GM12878 (cell line): Measurements from ENCODE around the gene CIB2. TPM values are rescaled to one million over a fixed set of nuclear protein-coding genes. Genes with fewer than 3 reads are reported as not detected.

Experiments
- DPF2 ChIP-seq: fragments of 450-650 bp; IDR thresholded peaks from 2 replicates; pipeline ENCODE4 v1.6.1; 2017; ENCODE audit warnings: mild to moderate bottlenecking
- HDGF ChIP-seq: fragments of 450-650 bp; IDR thresholded peaks from 2 replicates; pipeline ENCODE4 v1.6.1; 2016; ENCODE audit warnings: antibody characterized with exemption
- KLF5 ChIP-seq: fragments of 450-650 bp; IDR thresholded peaks from 2 replicates; pipeline ENCODE4 v1.6.1; 2014; ENCODE audit warnings: mild to moderate bottlenecking; ENCODE audit not compliant: partially characterized antibody
- SMC3 ChIP-seq: IDR thresholded peaks from 2 replicates; pipeline ENCODE4 v1.6.1; 2011; ENCODE audit warnings: low read length, improper control_type of control experiment, borderline replicate concordance
- TBL1XR1 ChIP-seq: IDR thresholded peaks from 2 replicates; pipeline ENCODE4 v1.6.1; 2012; ENCODE audit warnings: low read depth, low read length, improper control_type of control experiment
- TCF7 ChIP-seq: IDR thresholded peaks from 2 replicates; pipeline ENCODE4 v1.6.1; 2014; ENCODE audit warnings: antibody characterized with exemption, borderline replicate concordance
- polyA plus RNA-seq, 11 experiments: library from polyadenylated mRNA; depleted of rRNA in 4 of 11; unstranded in 6 of 11; stranded (reverse) in 5 of 11; fragments of >200 nt; fragmentation: Nextera tagmentation in 4 of 11; fragmentation: Illumina TruSeq in 1 of 11; extraction: Ambion mirVana in 4 of 11; extraction: Trizol in 1 of 11; gene quantifications; 1 replicate in 1 of 11; 2 replicates in 10 of 11; pipeline versions ENCODE4 v1.2.1 to v1.2.3, GENCODE V29; 2011 to 2016; ENCODE audit warnings: inconsistent platforms in 2 of 11, missing spikeins in 2 of 11, low read depth in 1 of 11
- total RNA-seq, 4 experiments: library from RNA; depleted of rRNA in 3 of 4; stranded (reverse); fragments of >200 nt in 3 of 4; fragmentation: Illumina TruSeq in 1 of 4; extraction: Trizol in 1 of 4; gene quantifications; 2 replicates each; pipeline versions ENCODE4 v1.2.1 to v1.2.3, GENCODE V29; 2013 to 2021
- TF ChIP-seq, protein P1 (sequence below): fragments of 450-650 bp; IDR thresholded peaks from 2 replicates; pipeline ENCODE4 v1.6.1; 2017; ENCODE audit warnings: antibody characterized with exemption, mild to moderate bottlenecking, moderate library complexity
- TF ChIP-seq, protein P2 (sequence below): fragments of 450-650 bp; IDR thresholded peaks from 2 replicates; pipeline ENCODE4 v1.6.1; 2017; ENCODE audit warnings: mild to moderate bottlenecking, moderate library complexity

The CIB2 gene
- total and polyA plus RNA-seq, 10 of the 15 experiments (the other 5 are each of a cell fraction or from before 2014, with no cell fraction given), result 0.56 to 12.1 (median 7.1) TPM

DNA sequence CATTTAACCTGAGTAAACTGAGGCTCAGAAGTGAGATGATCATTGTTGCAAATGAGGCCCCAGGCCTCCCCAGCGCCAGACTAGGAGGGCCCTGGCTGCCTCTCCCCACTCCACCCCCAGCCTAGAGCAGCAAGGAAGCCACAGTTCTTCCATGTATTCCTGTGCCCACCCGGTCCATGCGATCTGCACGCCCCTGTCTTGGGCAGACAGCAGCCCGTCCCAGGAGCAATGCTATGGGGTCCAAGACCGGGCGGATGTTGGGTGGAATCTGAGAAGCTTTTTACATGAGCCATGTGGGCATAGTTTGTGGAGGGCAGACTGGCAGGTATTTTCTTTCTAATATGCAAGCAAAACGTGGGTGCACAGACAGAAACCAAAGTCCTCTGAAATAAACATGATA lies 23.8 kb downstream of the CIB2 start (continued):
- TF ChIP-seq, protein P1, sequence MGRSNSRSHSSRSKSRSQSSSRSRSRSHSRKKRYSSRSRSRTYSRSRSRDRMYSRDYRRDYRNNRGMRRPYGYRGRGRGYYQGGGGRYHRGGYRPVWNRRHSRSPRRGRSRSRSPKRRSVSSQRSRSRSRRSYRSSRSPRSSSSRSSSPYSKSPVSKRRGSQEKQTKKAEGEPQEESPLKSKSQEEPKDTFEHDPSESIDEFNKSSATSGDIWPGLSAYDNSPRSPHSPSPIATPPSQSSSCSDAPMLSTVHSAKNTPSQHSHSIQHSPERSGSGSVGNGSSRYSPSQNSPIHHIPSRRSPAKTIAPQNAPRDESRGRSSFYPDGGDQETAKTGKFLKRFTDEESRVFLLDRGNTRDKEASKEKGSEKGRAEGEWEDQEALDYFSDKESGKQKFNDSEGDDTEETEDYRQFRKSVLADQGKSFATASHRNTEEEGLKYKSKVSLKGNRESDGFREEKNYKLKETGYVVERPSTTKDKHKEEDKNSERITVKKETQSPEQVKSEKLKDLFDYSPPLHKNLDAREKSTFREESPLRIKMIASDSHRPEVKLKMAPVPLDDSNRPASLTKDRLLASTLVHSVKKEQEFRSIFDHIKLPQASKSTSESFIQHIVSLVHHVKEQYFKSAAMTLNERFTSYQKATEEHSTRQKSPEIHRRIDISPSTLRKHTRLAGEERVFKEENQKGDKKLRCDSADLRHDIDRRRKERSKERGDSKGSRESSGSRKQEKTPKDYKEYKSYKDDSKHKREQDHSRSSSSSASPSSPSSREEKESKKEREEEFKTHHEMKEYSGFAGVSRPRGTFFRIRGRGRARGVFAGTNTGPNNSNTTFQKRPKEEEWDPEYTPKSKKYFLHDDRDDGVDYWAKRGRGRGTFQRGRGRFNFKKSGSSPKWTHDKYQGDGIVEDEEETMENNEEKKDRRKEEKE, result no peak
- TF ChIP-seq SMC3 (no peak), TBL1XR1 (no peak), DPF2 (no peak), TCF7 (no peak), KLF5 (no peak), HDGF (no peak)
- TF ChIP-seq, protein P2, sequence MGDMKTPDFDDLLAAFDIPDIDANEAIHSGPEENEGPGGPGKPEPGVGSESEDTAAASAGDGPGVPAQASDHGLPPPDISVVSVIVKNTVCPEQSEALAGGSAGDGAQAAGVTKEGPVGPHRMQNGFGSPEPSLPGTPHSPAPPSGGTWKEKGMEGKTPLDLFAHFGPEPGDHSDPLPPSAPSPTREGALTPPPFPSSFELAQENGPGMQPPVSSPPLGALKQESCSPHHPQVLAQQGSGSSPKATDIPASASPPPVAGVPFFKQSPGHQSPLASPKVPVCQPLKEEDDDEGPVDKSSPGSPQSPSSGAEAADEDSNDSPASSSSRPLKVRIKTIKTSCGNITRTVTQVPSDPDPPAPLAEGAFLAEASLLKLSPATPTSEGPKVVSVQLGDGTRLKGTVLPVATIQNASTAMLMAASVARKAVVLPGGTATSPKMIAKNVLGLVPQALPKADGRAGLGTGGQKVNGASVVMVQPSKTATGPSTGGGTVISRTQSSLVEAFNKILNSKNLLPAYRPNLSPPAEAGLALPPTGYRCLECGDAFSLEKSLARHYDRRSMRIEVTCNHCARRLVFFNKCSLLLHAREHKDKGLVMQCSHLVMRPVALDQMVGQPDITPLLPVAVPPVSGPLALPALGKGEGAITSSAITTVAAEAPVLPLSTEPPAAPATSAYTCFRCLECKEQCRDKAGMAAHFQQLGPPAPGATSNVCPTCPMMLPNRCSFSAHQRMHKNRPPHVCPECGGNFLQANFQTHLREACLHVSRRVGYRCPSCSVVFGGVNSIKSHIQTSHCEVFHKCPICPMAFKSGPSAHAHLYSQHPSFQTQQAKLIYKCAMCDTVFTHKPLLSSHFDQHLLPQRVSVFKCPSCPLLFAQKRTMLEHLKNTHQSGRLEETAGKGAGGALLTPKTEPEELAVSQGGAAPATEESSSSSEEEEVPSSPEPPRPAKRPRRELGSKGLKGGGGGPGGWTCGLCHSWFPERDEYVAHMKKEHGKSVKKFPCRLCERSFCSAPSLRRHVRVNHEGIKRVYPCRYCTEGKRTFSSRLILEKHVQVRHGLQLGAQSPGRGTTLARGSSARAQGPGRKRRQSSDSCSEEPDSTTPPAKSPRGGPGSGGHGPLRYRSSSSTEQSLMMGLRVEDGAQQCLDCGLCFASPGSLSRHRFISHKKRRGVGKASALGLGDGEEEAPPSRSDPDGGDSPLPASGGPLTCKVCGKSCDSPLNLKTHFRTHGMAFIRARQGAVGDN, result no peak
